GM12801 (cell line): ENCODE data around the gene TENT4B.

Source experiments
- TF ChIP-seq, protein P1 (sequence below): IDR thresholded peaks from one replicate; pipeline ENCODE4 v1.5.1; 2011; ENCODE audit warnings: control low read depth; ENCODE audit not compliant: insufficient read length; ENCODE audit errors: extremely low read depth

The TENT4B gene

GRCh38 chr16:50210266-50211038 lies 57.3 kb downstream of the TENT4B start:
- TF ChIP-seq, protein P1, sequence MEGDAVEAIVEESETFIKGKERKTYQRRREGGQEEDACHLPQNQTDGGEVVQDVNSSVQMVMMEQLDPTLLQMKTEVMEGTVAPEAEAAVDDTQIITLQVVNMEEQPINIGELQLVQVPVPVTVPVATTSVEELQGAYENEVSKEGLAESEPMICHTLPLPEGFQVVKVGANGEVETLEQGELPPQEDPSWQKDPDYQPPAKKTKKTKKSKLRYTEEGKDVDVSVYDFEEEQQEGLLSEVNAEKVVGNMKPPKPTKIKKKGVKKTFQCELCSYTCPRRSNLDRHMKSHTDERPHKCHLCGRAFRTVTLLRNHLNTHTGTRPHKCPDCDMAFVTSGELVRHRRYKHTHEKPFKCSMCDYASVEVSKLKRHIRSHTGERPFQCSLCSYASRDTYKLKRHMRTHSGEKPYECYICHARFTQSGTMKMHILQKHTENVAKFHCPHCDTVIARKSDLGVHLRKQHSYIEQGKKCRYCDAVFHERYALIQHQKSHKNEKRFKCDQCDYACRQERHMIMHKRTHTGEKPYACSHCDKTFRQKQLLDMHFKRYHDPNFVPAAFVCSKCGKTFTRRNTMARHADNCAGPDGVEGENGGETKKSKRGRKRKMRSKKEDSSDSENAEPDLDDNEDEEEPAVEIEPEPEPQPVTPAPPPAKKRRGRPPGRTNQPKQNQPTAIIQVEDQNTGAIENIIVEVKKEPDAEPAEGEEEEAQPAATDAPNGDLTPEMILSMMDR, result no peak

GRCh38 chr16:50213939-50214519 lies 60.9 kb downstream of the TENT4B start:
- TF ChIP-seq, protein P1, result no peak

DNA sequence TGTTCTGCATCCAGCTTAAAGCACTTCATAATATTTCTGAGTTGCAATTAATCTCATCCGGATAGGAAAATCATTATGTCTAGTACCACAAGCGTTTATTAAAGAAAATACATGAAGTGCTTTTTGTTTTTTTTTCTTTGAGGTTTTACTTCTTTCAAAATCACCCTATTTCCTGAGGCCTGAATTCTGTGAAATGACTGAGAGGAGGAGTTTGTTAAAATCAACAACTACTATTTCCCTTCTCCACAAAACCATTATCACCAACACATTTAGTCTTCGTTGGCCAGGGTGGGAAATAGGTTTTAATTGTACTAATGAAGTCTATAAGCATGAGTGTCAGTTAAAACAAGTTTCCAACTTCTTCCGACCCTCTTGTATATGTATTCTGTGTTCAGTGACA lies 62.6 kb downstream of the TENT4B start:
- TF ChIP-seq, protein P1, result no peak

DNA sequence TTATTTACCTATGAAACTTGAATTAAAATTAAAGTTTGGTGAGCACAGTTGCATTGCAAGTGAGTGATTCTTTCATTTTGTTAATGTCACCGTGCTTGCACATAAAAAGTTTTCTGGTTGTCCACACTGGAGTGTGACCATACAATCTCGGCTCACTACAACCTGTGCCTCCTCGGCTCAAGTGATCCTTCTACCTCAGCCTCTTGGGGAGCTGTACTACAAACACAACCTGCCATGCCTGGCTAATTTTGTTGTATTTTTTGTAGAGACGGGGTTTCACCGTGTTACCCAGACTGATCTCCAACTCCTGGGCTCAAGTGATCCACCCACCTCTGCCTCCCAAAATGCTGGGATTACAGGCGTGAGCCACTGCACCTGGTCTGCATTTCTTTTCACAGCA lies 63.1 kb downstream of the TENT4B start:
- TF ChIP-seq, protein P1, result no peak

DNA sequence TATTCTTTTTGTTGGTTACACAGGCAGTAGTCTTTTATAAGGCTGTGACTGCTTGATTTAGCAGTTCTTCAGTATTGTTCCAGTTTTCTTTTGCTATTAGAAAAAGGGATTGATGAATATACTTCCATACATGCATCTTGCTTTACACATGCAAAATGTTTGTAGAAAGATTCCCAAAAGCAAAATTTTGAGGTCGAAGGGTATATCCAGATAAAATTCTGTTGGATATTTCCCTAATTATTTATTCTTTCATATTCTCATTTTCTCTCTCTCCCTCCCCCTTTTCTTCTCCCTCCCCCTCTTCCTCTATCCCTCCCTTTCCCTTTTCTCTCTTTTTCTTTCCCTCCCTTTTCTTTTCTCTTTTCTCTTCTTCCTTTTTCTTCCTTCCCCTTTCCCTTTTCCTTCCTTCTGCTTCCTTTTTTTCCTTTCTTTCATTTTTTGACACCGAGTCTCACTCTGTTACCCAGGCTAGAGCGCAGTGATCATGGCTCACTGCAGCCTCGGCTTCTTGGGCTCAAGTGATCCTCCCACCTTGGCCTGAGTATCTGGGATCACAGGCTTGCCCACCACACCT lies 66.4 kb downstream of the TENT4B start:
- TF ChIP-seq, protein P1, result no peak

DNA sequence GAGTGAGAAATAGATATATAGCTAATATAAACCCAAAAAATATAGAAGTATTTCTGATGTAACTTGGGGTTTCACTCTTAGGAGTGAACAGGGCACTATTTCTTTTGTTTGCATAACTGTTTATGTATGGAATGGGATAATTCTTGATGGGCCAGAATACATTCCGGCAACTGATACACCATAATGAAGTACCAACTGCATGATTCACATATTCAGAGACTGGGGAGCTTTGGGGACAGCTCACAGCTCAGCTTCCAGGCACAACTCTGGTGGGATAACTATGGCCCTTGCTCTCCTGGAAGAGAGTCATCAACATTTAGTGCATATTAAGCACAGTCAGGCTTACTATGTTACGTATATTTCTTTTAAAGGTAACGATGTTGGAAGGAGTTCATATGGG lies 71.2 kb downstream of the TENT4B start:
- TF ChIP-seq, protein P1, result no peak

DNA sequence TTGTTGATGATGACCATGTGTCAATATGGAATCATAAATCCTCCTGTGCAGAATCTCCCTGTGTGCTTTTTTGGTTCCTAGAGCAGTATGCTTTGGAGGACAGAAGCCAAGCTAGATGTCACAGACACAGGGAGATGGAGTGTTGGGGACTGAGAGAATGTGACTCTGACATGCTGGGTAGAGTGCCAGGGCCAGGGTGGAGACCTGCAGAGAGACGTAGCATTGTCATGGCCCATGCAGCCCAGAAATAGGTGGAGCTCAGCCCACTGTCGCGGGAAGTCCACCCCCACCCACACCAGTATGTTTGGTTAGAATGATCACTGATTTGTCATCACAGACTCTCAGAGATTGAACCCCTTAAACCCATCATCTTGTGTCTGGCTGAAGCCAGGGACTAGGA lies 74.0 kb downstream of the TENT4B start:
- TF ChIP-seq, protein P1, result no peak
